ENCODE data around the gene RAPGEF1.
"Not testable (repeated sequence)": the region's sequence is repeated elsewhere in the genome, so short reads cannot be mapped to it uniquely, and the experiment has no call there.

RAPGEF1 gene

DNA sequence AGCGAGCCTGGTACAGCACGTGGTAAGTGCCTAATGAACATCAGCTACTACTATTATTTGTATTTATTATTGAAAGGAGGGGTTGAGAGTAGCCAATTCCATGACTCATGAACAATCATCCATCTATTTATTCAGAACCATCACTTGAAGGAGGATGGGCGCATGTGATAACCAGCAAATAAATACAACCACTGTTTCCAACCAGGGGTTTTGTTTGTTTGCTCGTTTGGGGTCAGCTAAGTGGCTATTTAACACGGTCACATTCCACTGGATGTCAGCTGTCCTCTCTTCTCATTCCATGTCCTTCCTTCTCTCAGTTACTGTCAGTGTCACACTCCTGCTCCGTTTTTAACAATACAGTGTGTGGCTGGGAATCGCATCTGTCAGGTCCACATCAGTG lies 8.6 kb downstream of the RAPGEF1 start:
- DNase-seq (ENCODE audit: low read depth) = no peak

DNA sequence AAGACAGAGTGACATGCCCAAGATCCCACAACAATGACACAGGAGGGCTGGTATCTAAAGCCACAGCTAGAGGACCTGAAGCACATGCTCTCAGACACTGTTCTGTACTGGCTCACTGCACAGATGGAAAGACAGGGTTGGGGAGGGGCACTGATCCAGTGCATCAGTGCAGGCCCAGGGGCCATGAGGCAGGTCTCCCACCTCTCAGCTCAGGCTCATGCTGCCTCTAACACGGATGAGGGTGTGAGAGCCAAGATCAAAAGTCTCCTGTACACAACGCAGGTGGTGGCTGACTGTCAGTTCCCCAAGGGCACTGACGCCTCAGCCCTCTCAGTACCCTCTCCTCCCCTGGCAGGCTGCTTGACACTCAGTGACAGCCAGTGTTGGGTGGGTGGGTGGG lies 10.9 kb downstream of the RAPGEF1 start:
- peak; percentile 65 for DNase-seq (ENCODE audit: low read depth)

DNA sequence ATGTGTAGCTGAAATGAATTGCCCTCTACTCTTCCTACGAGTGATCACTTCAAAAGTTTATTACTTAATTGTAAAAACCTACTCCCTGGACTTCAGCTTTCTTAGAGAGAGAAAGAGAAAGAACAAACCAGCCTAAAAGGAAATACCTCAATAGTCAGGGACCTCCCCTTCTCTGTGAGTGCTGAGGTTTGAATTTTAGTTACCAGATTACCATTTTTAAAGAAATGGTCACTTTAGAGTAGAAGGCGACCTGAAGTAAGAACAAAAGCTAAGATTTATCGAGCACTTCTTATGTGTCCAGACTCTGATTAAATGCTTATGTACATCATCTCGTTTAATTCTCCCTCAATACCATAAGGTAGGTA lies 11.3 kb downstream of the RAPGEF1 start:
- no peak for DNase-seq (ENCODE audit: low read depth)

GRCh38 chr9:131727795-131728545 lies 11.9 kb downstream of the RAPGEF1 start:
- no peak for DNase-seq (ENCODE audit: low read depth)

GRCh38 chr9:131727184-131727759 lies 12.6 kb downstream of the RAPGEF1 start:
- no peak for DNase-seq (ENCODE audit: low read depth)

GRCh38 chr9:131724683-131725082 lies 15.2 kb downstream of the RAPGEF1 start:
- no peak for DNase-seq (ENCODE audit: low read depth)

- DNase-seq (ENCODE audit: low read depth) = no peak
These were observed 16.2 kb downstream of the RAPGEF1 start for GRCh38 chr9:131723632-131724031.

DNA sequence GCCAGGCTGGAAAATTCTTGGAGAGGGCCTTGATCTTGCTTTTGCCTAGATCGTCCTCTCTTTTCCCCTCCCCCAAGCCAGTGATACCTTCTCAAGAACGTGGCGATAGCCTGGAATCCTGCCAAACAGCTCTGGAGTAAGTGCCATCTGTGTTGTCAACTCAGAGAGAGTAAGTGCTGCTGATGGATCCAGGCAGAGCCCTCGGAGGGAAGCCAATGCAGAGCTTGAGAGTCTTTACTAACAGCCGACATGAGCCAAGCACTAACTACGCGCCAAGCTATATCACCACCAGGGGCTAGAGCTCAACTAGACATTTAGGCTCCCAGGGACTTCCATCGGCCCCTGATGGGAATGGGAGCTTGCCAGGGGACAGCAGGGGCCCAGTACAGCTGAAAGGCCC lies 17.6 kb downstream of the RAPGEF1 start:
- DNase-seq (ENCODE audit: low read depth) = no peak

- no peak for DNase-seq (ENCODE audit: low read depth)
These were observed 18.8 kb downstream of the RAPGEF1 start for GRCh38 chr9:131721076-131721475.

DNA sequence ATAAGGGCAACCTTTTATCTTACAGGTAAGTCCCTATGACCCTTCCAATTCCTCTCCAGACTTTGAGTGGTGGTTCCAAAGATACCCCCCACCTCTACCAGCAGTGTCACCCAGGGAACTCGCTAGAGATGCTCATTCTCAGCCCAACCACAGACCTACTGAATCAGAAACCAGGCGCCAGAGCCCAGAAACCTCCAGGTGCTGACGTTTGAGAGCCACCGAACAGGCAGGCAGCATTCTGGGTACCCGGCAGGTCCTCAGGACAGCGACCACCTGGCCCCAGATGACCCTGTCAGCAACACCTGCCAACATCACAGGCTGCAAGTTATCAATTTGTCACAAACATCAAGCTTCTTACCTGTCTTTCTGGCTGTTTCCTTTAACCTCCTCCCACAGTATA lies 19.5 kb downstream of the RAPGEF1 start:
- no peak for DNase-seq (ENCODE audit: low read depth)

DNA sequence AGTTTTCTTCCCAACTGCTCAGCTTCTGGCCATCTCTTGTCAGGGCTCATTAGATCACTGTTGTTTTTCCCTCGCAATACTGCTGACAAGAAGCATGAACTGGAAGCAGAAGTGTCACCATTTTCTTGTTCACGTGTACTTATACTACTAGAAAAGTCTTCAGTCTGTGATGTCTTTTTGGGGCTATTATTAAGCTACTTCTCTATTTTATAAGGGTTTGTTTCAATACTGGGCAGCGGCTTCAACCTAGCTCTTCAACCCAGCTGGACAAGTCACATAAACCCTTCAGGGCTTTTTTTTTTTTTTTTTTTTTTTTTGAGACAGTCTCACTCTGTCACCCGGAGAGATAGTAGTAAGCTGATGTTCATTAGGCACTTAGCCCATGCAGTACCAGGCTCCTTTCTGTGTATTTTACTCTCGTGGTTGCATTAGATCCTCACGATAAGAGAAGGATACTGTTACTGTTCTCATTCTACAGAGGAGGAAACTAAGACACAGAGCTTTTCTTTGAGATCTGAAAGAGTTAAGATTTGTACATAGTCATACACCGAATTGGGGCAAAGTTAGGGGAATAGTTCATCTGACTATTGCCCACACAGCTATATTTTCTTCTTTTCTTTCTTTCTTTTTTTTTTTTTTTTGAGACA lies 20.5 kb downstream of the RAPGEF1 start:
- no peak for DNase-seq (ENCODE audit: low read depth)

DNA sequence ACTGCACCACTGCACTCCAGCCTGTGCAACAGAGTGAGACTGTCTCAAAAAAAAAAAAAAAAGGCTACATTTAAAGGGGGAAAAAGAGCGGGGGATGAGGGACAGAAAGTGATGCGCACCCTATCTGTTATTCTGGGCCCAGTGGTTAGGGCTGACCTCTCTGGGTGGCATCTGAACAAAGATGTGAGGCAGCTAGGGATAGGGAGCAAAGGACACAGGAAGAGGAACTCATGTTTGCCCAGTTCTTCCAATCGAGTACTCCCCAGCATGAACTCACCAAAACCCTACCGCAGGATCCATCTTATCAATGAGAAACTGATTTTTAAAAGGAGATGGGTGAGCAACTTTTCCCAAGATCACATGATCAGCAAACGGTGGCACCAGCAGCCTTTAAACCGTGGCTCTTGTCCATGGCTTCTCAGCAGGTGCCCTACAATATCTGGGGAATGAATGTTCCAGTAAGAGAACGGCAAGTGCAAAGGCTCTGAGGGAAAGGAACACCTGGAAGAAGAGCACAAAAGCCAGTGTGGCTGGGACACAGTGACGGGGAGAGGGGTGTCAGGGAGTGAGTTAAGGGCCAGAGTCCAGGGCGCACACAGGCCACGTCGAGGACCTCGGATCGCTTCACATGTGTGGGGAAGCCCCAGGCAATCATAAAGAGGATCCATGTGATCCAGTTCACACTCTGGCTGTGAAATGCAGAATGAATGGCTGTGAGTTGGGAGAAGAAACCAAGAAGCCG lies 22.0 kb downstream of the RAPGEF1 start:
- DNase-seq (ENCODE audit: low read depth) = no peak

GRCh38 chr9:131715906-131716305 lies 24.0 kb downstream of the RAPGEF1 start:
- no peak for DNase-seq (ENCODE audit: low read depth)

DNA sequence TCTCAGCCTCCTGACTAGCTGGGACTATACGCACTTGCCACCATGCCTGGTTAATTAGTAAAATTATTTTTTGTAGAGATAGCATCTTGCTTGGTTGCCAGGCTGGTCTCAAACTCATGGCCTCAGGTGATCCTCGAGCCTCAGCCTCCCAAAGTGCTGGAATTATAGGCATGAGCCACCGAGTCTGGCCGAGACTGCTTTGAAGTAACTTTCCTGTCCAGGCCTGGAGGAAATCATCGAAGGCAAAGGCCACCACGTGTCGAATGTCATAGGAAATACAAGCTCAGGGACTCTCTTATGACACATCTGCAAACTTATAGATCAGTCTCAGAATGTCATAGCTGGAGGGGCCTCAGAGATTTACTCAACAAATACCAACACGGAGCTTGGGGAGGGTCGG lies 25.1 kb downstream of the RAPGEF1 start:
- no peak for DNase-seq (ENCODE audit: low read depth)

- DNase-seq (ENCODE audit: low read depth) = no peak
These were observed 25.7 kb downstream of the RAPGEF1 start for GRCh38 chr9:131714161-131714646.

- DNase-seq (ENCODE audit: low read depth) = no peak
These were observed 26.9 kb downstream of the RAPGEF1 start for GRCh38 chr9:131713016-131713415.

DNA sequence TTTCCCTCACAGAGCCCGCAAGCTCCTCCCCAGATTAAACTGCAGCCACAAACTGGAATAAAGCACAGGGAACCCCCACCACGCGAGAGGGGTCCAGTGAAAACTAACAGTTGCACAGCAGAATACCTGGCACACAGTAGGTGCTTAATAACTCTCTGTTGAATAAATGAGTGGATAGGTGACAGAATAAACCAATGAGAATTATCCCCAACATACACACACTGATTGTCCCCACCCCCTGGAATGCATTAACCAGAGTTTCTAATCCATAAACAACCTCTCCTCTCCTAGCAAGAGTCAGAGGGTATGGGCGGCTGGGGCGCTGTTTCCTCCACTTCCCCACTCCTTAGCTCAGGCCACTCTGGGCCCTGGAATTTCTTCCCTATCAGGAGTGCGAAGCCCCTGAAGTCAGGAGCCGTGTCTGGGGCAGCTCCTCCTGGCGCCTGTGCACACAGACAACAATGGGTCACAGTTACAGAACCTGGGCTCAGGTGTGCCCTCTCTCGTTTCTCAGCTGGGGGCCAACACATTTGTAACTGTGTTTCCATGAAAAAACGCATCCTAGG lies 27.6 kb downstream of the RAPGEF1 start:
- no peak for DNase-seq (ENCODE audit: low read depth)

- peak; percentile 47 for DNase-seq (ENCODE audit: low read depth)
These were observed 30.0 kb downstream of the RAPGEF1 start for GRCh38 chr9:131709771-131710431.

- DNase-seq (ENCODE audit: low read depth) = not testable (repeated sequence)
These were observed 30.7 kb downstream of the RAPGEF1 start for GRCh38 chr9:131709010-131709770.

- no peak for DNase-seq (ENCODE audit: low read depth)
These were observed 31.5 kb downstream of the RAPGEF1 start for GRCh38 chr9:131708226-131709002.

Data from T follicular helper cell (primary cell).